SHP77 treated with DMSO at 0.1 percent for 48 hours (cell line): ENCODE data around the gene ADCY1.

Experiments used
- DNase-seq: peaks from one replicate; lab custom pipeline; 2025; lab: John Stamatoyannopoulos, UW

The ADCY1 gene

GRCh38 chr7:45625714-45626440 is 51.7 kb downstream of the ADCY1 start:
- DNase-seq: no peak

- DNase-seq: no peak
Observed at GRCh38 chr7:45626441-45627430, 52.6 kb downstream of the ADCY1 start.

- no peak for DNase-seq
Observed at GRCh38 chr7:45627691-45628456, 53.7 kb downstream of the ADCY1 start.

- DNase-seq: no peak
Observed at GRCh38 chr7:45631569-45631968, 57.4 kb downstream of the ADCY1 start.

GRCh38 chr7:45636733-45637132 is 62.6 kb downstream of the ADCY1 start:
- no peak for DNase-seq

- peak; percentile 66 for DNase-seq
Observed at GRCh38 chr7:45638916-45639315, 64.7 kb downstream of the ADCY1 start.

GRCh38 chr7:45642044-45642443 is 67.9 kb downstream of the ADCY1 start:
- no peak for DNase-seq

- DNase-seq: no peak
Observed at GRCh38 chr7:45643630-45644029, 69.5 kb downstream of the ADCY1 start.

GRCh38 chr7:45644237-45644636 is 70.1 kb downstream of the ADCY1 start:
- no peak for DNase-seq

GRCh38 chr7:45645141-45645969 is 71.2 kb downstream of the ADCY1 start:
- DNase-seq: no peak

GRCh38 chr7:45646207-45646821 is 72.1 kb downstream of the ADCY1 start:
- DNase-seq: no peak

- no peak for DNase-seq
Observed at GRCh38 chr7:45646996-45647825, 73.0 kb downstream of the ADCY1 start.

- DNase-seq: no peak
Observed at GRCh38 chr7:45647967-45648670, 74.0 kb downstream of the ADCY1 start.

GRCh38 chr7:45648671-45648995 is 74.5 kb downstream of the ADCY1 start:
- no peak for DNase-seq

GRCh38 chr7:45649560-45650346 is 75.6 kb downstream of the ADCY1 start:
- DNase-seq: no peak

GRCh38 chr7:45650404-45651394 is 76.5 kb downstream of the ADCY1 start:
- DNase-seq: no peak

GRCh38 chr7:45651540-45651939 is 77.4 kb downstream of the ADCY1 start:
- no peak for DNase-seq
